Middle frontal gyrus (tissue), 1 donor: Measurements from ENCODE around the gene FGB.
A peak's percentile ranks its signal among the peaks of the same experiment; 100 is the strongest.

ENCODE experiments used
- DNase-seq: peaks from one replicate; pipeline ENCODE4 v3.0.0-alpha.2; 2015; ENCODE audit warnings: low spot score; ENCODE audit errors: extremely low spot score

FGB gene

GRCh38 chr4:154618708-154619315, 56.0 kb downstream of the FGB start:
- DNase-seq = peak; percentile 22

GRCh38 chr4:154620111-154620510, 57.3 kb downstream of the FGB start:
- DNase-seq = no peak
